HepG2 (cell line): Measurements from ENCODE around the gene NPBWR2. TPM values are rescaled to one million over a fixed set of nuclear protein-coding genes. Genes with fewer than 3 reads are reported as not detected.
A peak's percentile ranks its signal among the peaks of the same experiment; 100 is the strongest.

ENCODE experiments used
- ATAC-seq: fragments of 200-7000 bp; cut with Tn5 transposase; 3 replicates; pipeline ENCODE4 v1.9.1; 2020; ENCODE audit warnings: mild to moderate bottlenecking, moderate library complexity
- BruUV-seq: library from RNA; stranded (reverse); fragments of 400-500 nt; replicated peaks from 2 replicates; lab custom pipeline; 2021; lab: Mats Ljungman, UMichigan
- CTCF ChIA-PET: fragments of 300-600 bp; formaldehyde crosslinking; extraction: SDS; loops from one replicate; lab custom pipeline; 2021; ENCODE audit warnings: low total read pairs, inconsistent platforms, low intra/inter-chr PET ratio; lab: Yijun Ruan, JAX
- POLR2A ChIA-PET: fragments of 350-600 bp; sonication (Branson Sonifier 250); formaldehyde crosslinking; loops from one replicate; lab custom pipeline; 2020; ENCODE audit warnings: antibody characterized with exemption, inconsistent platforms; lab: Yijun Ruan, JAX
- DNase-seq: peaks from one replicate; pipeline ENCODE4 v3.0.0-alpha.2; 2015; ENCODE audit warnings: low spot score
- FAIRE-seq: peaks from 3 replicates; lab custom pipeline; 2011; peaks lifted over from hg19 to GRCh38; lab: Jason Lieb, UNC
- H2AFZ ChIP-seq: one replicate; pipeline ENCODE4 v1.6.1; 2011; ENCODE audit warnings: low read length, inconsistent platforms
- H3K27ac ChIP-seq: fragments of 300-600 bp; 3 replicates; pipeline ENCODE4 v1.8.0; 2011; ENCODE audit warnings: mixed run types, mild to moderate bottlenecking, mixed read lengths, low read length, inconsistent platforms; ENCODE audit not compliant: insufficient read depth; ENCODE audit errors: extremely low read length
- H3K27me3 ChIP-seq, 2 experiments: fragments of 200-600 bp in 1 of 2; 2 replicates in 1 of 2; 3 replicates in 1 of 2; pipeline versions ENCODE4 v1.6.0 to v1.8.0; 2011; ENCODE audit warnings: low read length in 2 of 2, mild to moderate bottlenecking in 2 of 2, moderate library complexity in 2 of 2, inconsistent platforms in 1 of 2; ENCODE audit not compliant: insufficient read depth in 2 of 2, control insufficient read depth in 1 of 2
- H3K36me3 ChIP-seq, 2 experiments: fragments of 200-600 bp in 1 of 2; replicated peaks in 1 of 2; 2 replicates in 1 of 2; 3 replicates in 1 of 2; pipeline versions ENCODE4 v1.5.1 to v1.8.0; 2011; ENCODE audit warnings: low read length in 2 of 2, inconsistent platforms in 1 of 2; ENCODE audit not compliant: insufficient read depth in 2 of 2, control insufficient read depth in 1 of 2
- H3K4me1 ChIP-seq: 2 replicates; pipeline ENCODE4 v1.5.1; 2012; ENCODE audit warnings: low read length, inconsistent platforms; ENCODE audit not compliant: insufficient read depth
- H3K4me2 ChIP-seq: 2 replicates; pipeline ENCODE4 v1.6.0; 2011; ENCODE audit warnings: low read depth, low read length, inconsistent platforms
- H3K4me3 ChIP-seq, 3 experiments: fragments of 200-600 bp in 1 of 3; sonication (generic), shearing (Covaris generic) in 1 of 3; replicated peaks in 1 of 3; 2 replicates each; pipeline ENCODE4 v1.5.1; 2011 to 2016; ENCODE audit warnings: low read length in 3 of 3, inconsistent platforms in 2 of 3, low read depth in 2 of 3, mild to moderate bottlenecking in 2 of 3, control low read depth in 1 of 3, mixed read lengths in 1 of 3; ENCODE audit not compliant: insufficient read depth in 1 of 3
- H3K79me2 ChIP-seq: one replicate; pipeline ENCODE4 v1.6.1; 2011; ENCODE audit warnings: low read length, inconsistent platforms; ENCODE audit not compliant: insufficient read depth
- H3K9ac ChIP-seq: 2 replicates; pipeline ENCODE4 v1.6.0; 2011; ENCODE audit warnings: mild to moderate bottlenecking, low read depth, low read length, inconsistent platforms; ENCODE audit not compliant: insufficient read depth
- H3K9me3 ChIP-seq: 2 replicates; pipeline ENCODE4 v1.5.1; 2012; ENCODE audit warnings: mild to moderate bottlenecking, low read length
- H4K20me1 ChIP-seq: 2 replicates; pipeline ENCODE4 v1.6.0; 2011; ENCODE audit warnings: inconsistent platforms, mild to moderate bottlenecking, low read length, moderate library complexity; ENCODE audit not compliant: insufficient read depth
- AGO1 ChIP-seq: fragments of 200-400 bp; formaldehyde crosslinking; IDR thresholded peaks from 2 replicates; pipeline ENCODE4 v1.6.1; 2017; ENCODE audit warnings: mild to moderate bottlenecking, low read depth, low read length, moderate library complexity; ENCODE audit not compliant: poor library complexity, severe bottlenecking
- AKAP8 ChIP-seq: sonication (generic); formaldehyde crosslinking; IDR thresholded peaks from 2 replicates; pipeline ENCODE4 v1.5.1; 2020; ENCODE audit warnings: mild to moderate bottlenecking, missing genetic modification reagents
- ARNT ChIP-seq: fragments of 450-650 bp; IDR thresholded peaks from 2 replicates; pipeline ENCODE4 v1.6.1; 2017
- ATF2 ChIP-seq: sonication (generic); formaldehyde crosslinking; IDR thresholded peaks from 2 replicates; pipeline ENCODE4 v1.4.0; 2020; ENCODE audit warnings: missing genetic modification reagents
- ATF7-NPFF ChIP-seq: sonication (generic); formaldehyde crosslinking; IDR thresholded peaks from 2 replicates; pipeline ENCODE4 v1.8.1; 2023; ENCODE audit warnings: mild to moderate bottlenecking, low read depth, missing genetic modification reagents, moderate library complexity
- NFE2L1 ChIP-seq: sonication (generic); formaldehyde crosslinking; IDR thresholded peaks from 2 replicates; pipeline ENCODE4 v1.4.0; 2020; ENCODE audit warnings: missing genetic modification reagents, mild to moderate bottlenecking, borderline replicate concordance
- SAFB2 ChIP-seq: sonication (generic); formaldehyde crosslinking; IDR thresholded peaks from 2 replicates; pipeline ENCODE4 v1.5.1; 2020; ENCODE audit warnings: missing genetic modification reagents, low read depth, mild to moderate bottlenecking, borderline replicate concordance
- SIN3B ChIP-seq: fragments of 150-350 bp; IDR thresholded peaks from 2 replicates; pipeline ENCODE4 v1.6.1; 2014; ENCODE audit warnings: low read length
- SP4 ChIP-seq: sonication (generic); formaldehyde crosslinking; IDR thresholded peaks from 2 replicates; pipeline ENCODE4 v1.8.1; 2023; ENCODE audit warnings: mild to moderate bottlenecking, missing genetic modification reagents
- THAP11 ChIP-seq: IDR thresholded peaks from 2 replicates; pipeline ENCODE4 v1.6.1; 2016; ENCODE audit warnings: missing biosample characterization, missing genetic modification reagents
- THAP8 ChIP-seq: sonication (generic); formaldehyde crosslinking; IDR thresholded peaks from 2 replicates; pipeline ENCODE4 v1.5.1; 2020; ENCODE audit warnings: missing genetic modification reagents, mild to moderate bottlenecking, borderline replicate concordance
- TRIM24 ChIP-seq: sonication (generic); formaldehyde crosslinking; IDR thresholded peaks from 2 replicates; pipeline ENCODE4 v1.8.0; 2022; ENCODE audit warnings: mild to moderate bottlenecking, missing genetic modification reagents
- ZBTB39 ChIP-seq: sonication (generic); formaldehyde crosslinking; IDR thresholded peaks from 2 replicates; pipeline ENCODE4 v1.5.0; 2020; ENCODE audit warnings: missing genetic modification reagents
- ZC3H4 ChIP-seq: sonication (generic); formaldehyde crosslinking; IDR thresholded peaks from 2 replicates; pipeline ENCODE4 v1.4.0; 2020; ENCODE audit warnings: missing genetic modification reagents, borderline replicate concordance
- ZNF160 ChIP-seq: sonication (generic); formaldehyde crosslinking; IDR thresholded peaks from 2 replicates; pipeline ENCODE4 v1.8.0; 2022; ENCODE audit warnings: mild to moderate bottlenecking, inconsistent platforms, missing genetic modification reagents
- ZNF24 ChIP-seq: fragments of 450-650 bp; IDR thresholded peaks from 2 replicates; pipeline ENCODE4 v1.6.1; 2017; ENCODE audit warnings: antibody characterized with exemption, mild to moderate bottlenecking
- ZNF513 ChIP-seq: sonication (generic); formaldehyde crosslinking; conservative IDR thresholded peaks from 2 replicates; pipeline ENCODE4 v1.5.0; 2020; ENCODE audit warnings: missing genetic modification reagents
- WGBS: methylation state at CpG from one replicate; pipeline ENCODE4 v1.1.6; 2017; ENCODE audit warnings: low lambda C conversion rate; 5-methylcytosine and 5-hydroxymethylcytosine counted together
- in situ Hi-C: cut with HindIII; loops from 2 replicates; pipeline ENCODE4 v1.10.0; 2017; ENCODE audit warnings: low pct_unique_long_range_greater_than_20kb; ENCODE audit not compliant: extremely low pct_ligation_motif_present
- intact Hi-C: fragments of 100-400 bp; cut with micrococcal nuclease; formaldehyde crosslinking; loops from one replicate; pipeline ENCODE4 v1.10.0; 2022; ENCODE audit not compliant: unreplicated experiment
- polyA plus RNA-seq, 8 experiments: library from polyadenylated mRNA; depleted of rRNA in 3 of 8; stranded (reverse) in 7 of 8; unstranded in 1 of 8; fragments of >200 nt; fragmentation: Illumina TruSeq in 4 of 8; extraction: Trizol in 4 of 8; gene quantifications; 2 replicates each; pipeline versions ENCODE4 v1.2.1 to v1.2.3, GENCODE V29; 2011 to 2016; ENCODE audit warnings: low read depth in 4 of 8, missing spikeins in 1 of 8, mixed read lengths in 1 of 8; ENCODE audit not compliant: insufficient read depth in 1 of 8
- total RNA-seq, 5 experiments: library from RNA; depleted of rRNA; stranded (reverse); fragments of >200 nt; fragmentation: Illumina TruSeq; extraction: Trizol; gene quantifications; 2 replicates each; pipeline ENCODE4 v1.2.3, GENCODE V29; 2016; ENCODE audit warnings: low read depth in 1 of 5

The NPBWR2 gene
- total and polyA plus RNA-seq, 2 of the 13 experiments (the other 11 are each of a cell fraction or from before 2014, with no cell fraction given), result not detected

GRCh38 chr20:64083804-64084684 lies 23.3 kb downstream of the NPBWR2 start, which contains the start of gene LKAAEAR1:
LKAAEAR1 (minus strand) TSS chr20:64084398; CDS start chr20:64084219, 179 bp downstream.
- peak; percentile 1 for ATAC-seq
- no peaks in the 10 kb centered on the region for H3K36me3 ChIP-seq
- no peak within 1 kb of the TSS for H3K27ac ChIP-seq
- POLR2A ChIA-PET, result interaction anchor here (0.7 to 2.2 kb wide), 9 partner anchors 8 to 128 kb away, joined by 3 to 8 read pairs (median 3); partner anchors contain the start of genes PRPF6, TCEA2 and UCKL1
- no peak within 1 kb of the TSS for H2AFZ ChIP-seq
- in situ Hi-C loops (loop anchor here (5.0 kb wide), 1 partner anchor 33 kb away; no protein-coding TSS in a partner anchor), intact Hi-C loops (loop anchor here (1.0 kb wide), 1 partner anchor 36 kb away; no protein-coding TSS in a partner anchor)
- 12% methylated on average over 41 of the region's 86 CpGs for WGBS
- peaks cover 9% of the 10 kb centered on the region; the same call in 1 of the 2 replicates for H4K20me1 ChIP-seq
- H3K9me3 ChIP-seq, result no peaks in the 10 kb centered on the region
- peaks cover 16 to 52% of the 10 kb centered on the region in 2 experiments for H3K27me3 ChIP-seq
- no peaks in the 10 kb centered on the region for H3K79me2 ChIP-seq
- peak within 1 kb of the TSS; percentile 48 to 77 (median 58); a peak in 5 of 6 replicates for H3K4me3 ChIP-seq
- H3K4me2 ChIP-seq, result peak within 1 kb of the TSS; percentile 87
- BruUV-seq, result no TSS peak
- H3K4me1 ChIP-seq, result peaks cover 50% of the 10 kb centered on the region
- H3K9ac ChIP-seq, result no peak within 1 kb of the TSS
- FAIRE-seq, result no peak
- CTCF ChIA-PET, result interaction anchor here (2.3 kb wide), 1 partner anchor 36 kb away, joined by 14 read pairs; no protein-coding TSS in a partner anchor
- no peak for DNase-seq
- TF ChIP-seq THAP8, result peak; percentile 61; the same call in 1 of the 2 replicates
- TF ChIP-seq ZBTB39 (CRISPR knock-in tag), result peak; percentile 93
- TF ChIP-seq THAP11 (CRISPR knock-in tag), result no peak
- TF ChIP-seq ZNF24, result no peak
- TF ChIP-seq ZNF513 (CRISPR knock-in tag), result no peak
- no peak for TF ChIP-seq NFE2L1 (CRISPR knock-in tag)
- TF ChIP-seq SP4 (CRISPR knock-in tag), result peak; percentile 19; the same call in 1 of the 2 replicates
- TF ChIP-seq ARNT, result no peak
- no peak for TF ChIP-seq ZNF160 (CRISPR knock-in tag)
- TF ChIP-seq SIN3B, result no peak
- no peak for TF ChIP-seq ATF2
- no peak for TF ChIP-seq ZC3H4 (CRISPR knock-in tag)
- peak; percentile 87; the same call in 1 of the 2 replicates for TF ChIP-seq SAFB2 (CRISPR knock-in tag)
- TF ChIP-seq AKAP8 (CRISPR knock-in tag), result 0 out of 2 replicates have a peak, but pooled peaks have one; percentile 30
- no peak for TF ChIP-seq AGO1
- TF ChIP-seq ATF7-NPFF, result peak; percentile 29
- no peak for TF ChIP-seq TRIM24 (CRISPR knock-in tag)
